Hair follicular keratinocyte (primary cell): ENCODE measurements around the gene ZNHIT1. TPM values are rescaled to one million over a fixed set of nuclear protein-coding genes. Genes with fewer than 3 reads are reported as not detected.

Experiments used
- total RNA-seq: library from RNA; depleted of rRNA; stranded (reverse); fragments of >200 nt; gene quantifications from 2 replicates; pipeline ENCODE4 v1.2.3, GENCODE V29; 2015

The ZNHIT1 gene
- total RNA-seq, result 131 and 137 TPM in 2 replicates

DNA sequence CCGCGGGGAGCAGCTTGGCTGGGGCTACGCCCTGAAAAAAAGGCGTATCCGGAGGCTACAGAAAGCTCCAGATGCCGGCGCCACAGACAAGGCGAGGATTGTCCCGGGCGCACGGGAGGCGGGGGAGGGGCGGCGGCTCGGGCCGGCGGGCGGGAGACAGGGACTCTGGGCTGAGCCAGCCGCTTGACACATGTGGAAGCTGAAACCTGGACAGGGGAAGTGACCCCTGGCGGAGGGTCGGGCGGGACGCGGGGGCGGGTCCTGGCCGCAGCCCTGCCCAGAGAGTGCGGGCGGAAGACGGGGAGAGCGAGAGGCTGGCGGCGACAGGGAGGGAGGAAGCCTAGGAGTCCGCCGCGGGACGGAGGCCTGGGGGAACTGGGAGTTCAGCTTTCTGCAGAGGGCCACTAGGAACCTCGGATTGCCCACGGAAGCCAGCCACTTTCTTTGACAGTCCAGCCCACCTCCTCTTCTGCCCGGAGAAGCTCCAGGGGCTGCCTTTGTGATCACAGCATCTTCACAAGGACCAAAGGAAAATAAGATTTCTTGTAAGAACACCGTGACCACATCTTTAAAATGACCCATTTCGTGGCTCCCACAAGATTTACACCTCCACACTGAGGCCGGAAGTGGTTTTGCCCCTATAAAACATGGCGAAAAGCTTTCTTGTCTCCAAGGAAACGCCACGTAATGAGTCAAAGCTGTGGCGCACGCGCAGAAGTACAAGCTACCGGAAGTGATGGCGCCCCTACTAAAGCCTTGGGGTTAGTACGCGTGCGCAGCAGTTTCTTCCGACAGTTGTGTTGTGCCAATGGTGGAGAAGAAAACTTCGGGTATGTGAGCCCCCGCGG is at the start of gene ZNHIT1, which contains the start of gene PLOD3:
Gene ZNHIT1, plus strand, starts transcription at position 778 of the 848 bp plus-strand sequence. Its CDS starts 31 bp downstream, at position 809.
Gene PLOD3, minus strand, starts transcription at position 194 of the 848 bp plus-strand sequence. CDS start 307 bp downstream, outside the sequence.

DNA sequence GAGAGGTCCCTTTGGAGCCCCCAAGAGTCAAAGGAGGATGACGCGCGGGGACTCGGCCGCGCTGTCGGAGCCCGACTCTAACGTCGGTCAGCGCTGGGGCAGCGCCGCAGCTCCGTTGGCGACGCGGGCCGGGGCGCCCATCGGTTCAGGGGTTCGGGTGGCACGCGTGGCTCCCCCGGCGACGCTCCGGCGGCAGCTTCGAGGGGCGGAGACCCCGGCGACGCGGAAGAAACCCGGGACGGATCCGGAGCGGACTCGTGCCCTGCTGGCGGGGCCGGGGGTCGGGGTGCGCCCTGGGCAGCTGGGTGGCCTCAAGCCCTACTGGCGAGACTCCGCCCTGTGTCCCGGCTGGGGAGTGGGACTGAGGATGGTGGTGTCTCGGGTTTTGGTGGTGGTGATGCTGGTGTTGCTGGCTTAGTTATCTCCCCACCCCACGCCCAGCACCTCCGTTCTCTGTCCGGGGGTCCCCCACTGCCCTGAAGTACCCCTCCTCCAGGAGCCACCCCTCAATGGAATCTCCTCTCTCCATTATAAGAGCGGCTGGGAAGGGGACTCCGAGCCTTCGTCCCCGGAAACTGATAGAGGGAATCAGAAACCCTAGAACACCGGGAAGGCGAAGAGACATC is 37.7 kb upstream of the ZNHIT1 start, which contains the start of gene NAT16:
Gene NAT16, minus strand, starts transcription at position 164 of the 626 bp plus-strand sequence. CDS start 5,486 bp downstream, outside the sequence.

DNA sequence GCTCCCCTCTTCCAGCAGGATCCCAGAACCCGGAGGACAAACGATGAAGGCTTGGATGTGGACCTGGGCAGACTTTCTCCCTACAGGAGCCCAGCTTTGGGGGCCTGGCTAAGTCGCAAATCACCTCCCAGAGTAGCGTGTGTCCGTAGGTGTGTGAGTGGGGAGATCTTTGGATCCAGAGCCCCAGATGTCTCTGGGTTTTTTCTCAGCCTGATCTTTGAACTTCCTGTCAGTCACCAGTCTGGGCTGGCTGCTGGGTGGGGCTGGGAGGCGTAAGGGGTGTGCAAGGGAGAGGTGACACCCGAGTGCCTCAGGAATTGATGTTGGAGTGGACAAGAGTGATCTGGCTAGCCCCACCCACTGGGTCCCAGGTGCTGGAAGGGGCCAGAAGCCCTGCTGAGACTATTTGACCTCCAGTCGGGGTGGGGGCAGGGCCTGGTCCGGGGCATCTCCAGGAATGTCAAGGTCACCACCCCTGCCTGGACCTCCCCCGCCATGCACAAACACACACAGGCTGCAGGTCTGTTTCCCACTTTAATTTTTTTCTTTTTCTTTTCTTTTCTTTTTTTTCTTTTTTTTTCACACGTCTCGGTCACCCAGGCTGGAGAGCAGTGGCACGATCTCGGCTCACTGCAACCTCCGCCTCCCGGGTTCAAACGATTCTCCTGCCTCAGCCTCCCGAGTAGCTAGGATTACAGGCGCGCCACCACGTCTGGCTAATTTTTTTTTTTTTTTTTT is 16.9 kb upstream of the ZNHIT1 start, which contains the start of gene MOGAT3:
Gene MOGAT3, minus strand, starts transcription at position 175 of the 738 bp plus-strand sequence. CDS start 182 bp downstream, outside the sequence.

DNA sequence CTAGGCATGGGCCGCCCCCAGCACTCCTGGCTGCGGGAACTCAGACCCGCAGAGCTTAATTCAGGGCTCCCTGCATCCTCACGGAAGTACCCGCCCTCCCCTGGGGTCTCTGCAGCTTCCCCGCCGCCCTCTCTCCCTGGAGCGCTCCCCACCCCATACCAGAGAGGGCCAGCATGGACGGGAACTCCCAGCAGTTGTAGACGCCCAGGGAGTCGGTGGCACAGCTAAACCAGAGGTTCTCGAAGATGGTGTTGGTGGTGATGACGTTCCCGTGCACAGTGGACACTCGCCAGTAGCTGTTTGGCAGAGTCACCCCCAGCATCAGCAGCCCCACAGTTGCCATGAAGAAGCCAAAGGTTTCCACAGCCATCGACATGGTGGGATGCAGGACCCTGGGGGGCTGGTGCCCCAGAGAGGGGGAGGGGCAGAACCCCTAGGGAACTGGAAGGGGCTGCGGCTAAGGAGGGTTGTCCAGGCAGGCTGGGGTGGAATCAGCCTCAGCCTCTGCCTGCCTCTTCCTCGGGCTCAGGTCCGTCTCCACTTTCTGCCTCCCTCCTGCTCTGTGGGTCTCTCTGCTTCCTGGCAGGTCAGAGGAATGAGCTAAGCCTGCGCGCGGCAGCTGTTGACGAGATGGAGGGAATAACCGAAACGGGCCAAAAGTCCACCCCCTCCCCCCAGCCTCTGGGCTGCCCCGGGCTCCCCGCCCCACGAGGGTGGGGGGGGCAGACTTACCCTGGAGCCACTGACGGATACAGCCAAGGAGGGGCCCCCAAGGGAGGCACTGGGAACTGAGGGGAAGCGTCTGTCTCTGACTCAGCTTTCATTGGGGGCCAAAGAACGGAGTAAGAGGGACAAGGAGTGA is 19.5 kb downstream of the ZNHIT1 start, which contains the start of gene CLDN15:
Gene CLDN15, minus strand, starts transcription at position 597 of the 862 bp plus-strand sequence. Its CDS starts 221 bp downstream, at position 376.

DNA sequence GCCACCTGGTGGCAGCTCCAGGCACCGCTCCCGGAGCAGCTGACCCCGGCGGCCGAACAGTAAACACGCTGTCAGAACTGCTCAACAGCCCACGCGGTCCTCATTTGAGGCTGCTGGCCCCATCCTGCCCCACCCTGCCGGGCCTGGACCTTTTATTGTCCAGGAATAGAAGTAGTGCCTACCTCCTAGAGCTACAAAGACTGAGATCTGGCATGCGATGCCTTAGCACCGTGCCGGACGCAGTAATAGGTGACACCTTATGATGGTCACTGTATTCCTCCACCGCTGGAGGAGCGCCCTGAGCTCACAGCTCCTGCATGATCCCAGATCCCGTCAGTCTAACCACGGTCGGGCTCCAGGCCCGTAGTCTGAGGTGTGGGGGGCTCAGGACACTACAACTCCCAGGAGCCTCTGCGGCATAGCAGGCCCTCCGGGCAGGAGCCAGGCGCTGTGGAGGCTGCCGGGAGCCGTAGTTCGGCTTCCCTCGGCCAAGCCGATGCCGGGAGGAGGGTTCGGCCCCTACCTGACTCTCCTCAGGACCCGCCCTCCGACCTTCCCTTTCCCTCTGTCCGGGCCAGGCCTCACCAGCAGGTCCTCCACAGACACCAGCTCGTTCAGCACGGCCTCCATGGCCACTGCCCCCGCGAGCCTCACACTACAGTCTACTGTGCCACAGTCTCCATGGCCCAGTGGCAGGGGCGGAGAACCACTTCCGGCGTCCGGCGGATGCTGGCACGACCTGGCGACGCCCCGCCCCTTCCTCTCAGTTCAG is 26.6 kb downstream of the ZNHIT1 start, which contains the start of gene FIS1:
Gene FIS1, minus strand, starts transcription at position 707 of the 772 bp plus-strand sequence. Its CDS starts 77 bp downstream, at position 630.

Other genes with a start within 250 kb of the ZNHIT1 start
- 1.7 TPM in 1 of 2 replicates, not detected in the other for gene MUC12, start 248.6 kb upstream of the ZNHIT1 start, total RNA-seq
- gene MUC17, start 198.1 kb upstream of the ZNHIT1 start, total RNA-seq, result not detected in 2 replicates
- 6.0 and 13.6 TPM in 2 replicates for gene TRIM56, start 132.7 kb upstream of the ZNHIT1 start, total RNA-seq
- 244 and 431 TPM in 2 replicates for gene SERPINE1, start 91.1 kb upstream of the ZNHIT1 start, total RNA-seq
- 259 and 320 TPM in 2 replicates for gene AP1S1, start 63.7 kb upstream of the ZNHIT1 start, total RNA-seq
- gene VGF, start 52.6 kb upstream of the ZNHIT1 start, total RNA-seq, result 0.08 TPM in 1 of 2 replicates, not detected in the other
- not detected in 2 replicates for gene NAT16, start 37.9 kb upstream of the ZNHIT1 start, total RNA-seq
- gene MOGAT3, start 17.1 kb upstream of the ZNHIT1 start, total RNA-seq, result not detected in 2 replicates
- gene PLOD3, start 584 bp upstream of the ZNHIT1 start, total RNA-seq, result 60.8 and 78.1 TPM in 2 replicates
- gene CLDN15, start 19.6 kb downstream of the ZNHIT1 start, total RNA-seq, result 1.9 and 2.8 TPM in 2 replicates
- gene FIS1, start 26.9 kb downstream of the ZNHIT1 start, total RNA-seq, result 223 and 251 TPM in 2 replicates
- 17.3 and 20.1 TPM in 2 replicates for gene IFT22, start 103.6 kb downstream of the ZNHIT1 start, total RNA-seq
- gene COL26A1, start 144.7 kb downstream of the ZNHIT1 start, total RNA-seq, result not detected in 2 replicates